Activated T-cell treated with anti-CD3 and anti-CD28 coated beads, Interleukin-2, amount 50 U/mL, for 72 hours (primary cell): ENCODE measurements around the gene MPPED2. TPM values are rescaled to one million over a fixed set of nuclear protein-coding genes. Genes with fewer than 3 reads are reported as not detected.

Experiments used
- ATAC-seq, 2 donors: fragments of 150-1000 bp; cut with Tn5 transposase; replicated peaks in 1 of 2; 2 replicates each; pipeline ENCODE4 v1.10.0; 2021; ENCODE audit warnings: moderate library complexity in 2 of 2, mild to moderate bottlenecking in 1 of 2
- DNase-seq, 2 donors: peaks; one replicate each; pipeline ENCODE4 v3.0.0; 2021 to 2022; ENCODE audit warnings: mixed read lengths in 1 of 2
- H3K27ac Mint-ChIP-seq: one replicate; pipeline ENCODE4 v1.8.0; 2022; ENCODE audit warnings: mild to moderate bottlenecking, moderate library complexity, mixed read lengths
- H3K27me3 Mint-ChIP-seq: one replicate; pipeline ENCODE4 v1.8.0; 2022; ENCODE audit warnings: low read depth, mixed read lengths
- H3K36me3 Mint-ChIP-seq, 2 donors: one replicate each; pipeline ENCODE4 v1.8.0; 2022; ENCODE audit warnings: mixed read lengths in 2 of 2, mild to moderate bottlenecking in 1 of 2; ENCODE audit not compliant: insufficient read depth in 2 of 2
- H3K4me1 Mint-ChIP-seq: one replicate; pipeline ENCODE4 v1.8.0; 2022; ENCODE audit warnings: low read depth, mixed read lengths
- H3K4me3 Mint-ChIP-seq, 2 donors: one replicate each; pipeline ENCODE4 v1.8.0; 2022; ENCODE audit warnings: mild to moderate bottlenecking in 2 of 2, mixed read lengths in 2 of 2, moderate library complexity in 2 of 2
- H3K9me3 Mint-ChIP-seq, 2 donors: one replicate each; pipeline ENCODE4 v1.8.0; 2022; ENCODE audit warnings: mixed read lengths in 2 of 2
- total RNA-seq, 2 donors: library from RNA; stranded (reverse); gene quantifications; one replicate each; pipeline ENCODE4 v1.2.3, GENCODE V29; 2022

The MPPED2 gene
- total RNA-seq, 2 donors from 2014 or later: 0.46 to 1.6 TPM

DNA sequence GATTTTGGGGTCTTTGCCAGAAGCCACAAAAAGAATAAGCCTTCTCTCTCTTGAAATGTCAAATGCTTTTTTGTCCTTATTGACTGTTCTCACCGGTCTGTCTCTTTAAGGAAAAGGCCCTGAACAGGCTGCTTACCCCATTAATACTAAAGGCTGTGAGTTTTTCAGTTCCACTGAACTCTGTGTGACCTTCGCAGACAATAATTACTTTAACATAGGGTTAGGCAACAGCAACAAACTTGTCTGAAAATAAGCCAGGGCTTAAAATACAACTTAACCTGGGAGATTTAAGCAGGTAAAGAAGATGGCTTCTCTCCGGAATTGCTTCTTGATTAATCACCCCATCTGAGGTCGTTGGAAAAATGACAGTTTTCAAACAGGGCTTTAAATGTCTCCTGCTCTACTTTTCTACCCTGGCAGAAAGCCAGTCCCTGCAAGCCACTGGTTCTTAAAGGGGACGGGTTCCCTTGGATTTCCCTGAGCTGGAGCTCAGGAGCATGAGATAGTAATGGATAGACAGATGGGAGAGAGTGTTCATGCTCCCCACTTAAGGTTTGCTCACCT is 193.8 kb downstream of the MPPED2 start:
- Mint-ChIP-seq H3K4me1 (no peaks in the 10 kb centered on the region), H3K27me3 (no peaks in the 10 kb centered on the region), H3K36me3 (no peaks in the 10 kb centered on the region), H3K27ac (no peak overlapping the region), H3K9me3 (no peaks in the 10 kb centered on the region), H3K4me3 (no peak overlapping the region)
- DNase-seq (no peak), ATAC-seq (no peak)

DNA sequence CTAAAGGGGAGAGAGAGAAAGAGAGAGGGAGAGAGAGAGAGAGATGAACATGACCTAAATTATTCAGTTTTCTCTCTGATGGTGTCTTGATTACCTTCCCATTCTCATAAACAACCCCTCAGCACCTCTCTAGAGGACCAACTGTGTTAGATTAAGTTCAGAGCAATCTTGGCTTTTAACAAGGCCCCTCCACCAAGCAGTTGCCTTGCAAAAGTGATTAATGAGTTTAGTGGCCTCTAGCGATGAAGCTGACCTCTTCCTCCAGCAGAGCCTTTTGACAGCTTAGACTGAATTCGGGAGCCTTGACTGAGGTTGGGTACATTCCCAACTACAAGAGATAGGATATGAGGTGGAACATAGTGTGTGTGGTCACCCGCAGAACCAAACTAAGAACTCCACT is 197.2 kb downstream of the MPPED2 start:
- ATAC-seq: no peak
- DNase-seq: no peak
- H3K27ac Mint-ChIP-seq: no peak overlapping the region
- H3K4me3 Mint-ChIP-seq: no peak overlapping the region
- H3K27me3 Mint-ChIP-seq: no peaks in the 10 kb centered on the region
- H3K4me1 Mint-ChIP-seq: no peaks in the 10 kb centered on the region
- H3K36me3 Mint-ChIP-seq: no peaks in the 10 kb centered on the region
- H3K9me3 Mint-ChIP-seq: no peaks in the 10 kb centered on the region

DNA sequence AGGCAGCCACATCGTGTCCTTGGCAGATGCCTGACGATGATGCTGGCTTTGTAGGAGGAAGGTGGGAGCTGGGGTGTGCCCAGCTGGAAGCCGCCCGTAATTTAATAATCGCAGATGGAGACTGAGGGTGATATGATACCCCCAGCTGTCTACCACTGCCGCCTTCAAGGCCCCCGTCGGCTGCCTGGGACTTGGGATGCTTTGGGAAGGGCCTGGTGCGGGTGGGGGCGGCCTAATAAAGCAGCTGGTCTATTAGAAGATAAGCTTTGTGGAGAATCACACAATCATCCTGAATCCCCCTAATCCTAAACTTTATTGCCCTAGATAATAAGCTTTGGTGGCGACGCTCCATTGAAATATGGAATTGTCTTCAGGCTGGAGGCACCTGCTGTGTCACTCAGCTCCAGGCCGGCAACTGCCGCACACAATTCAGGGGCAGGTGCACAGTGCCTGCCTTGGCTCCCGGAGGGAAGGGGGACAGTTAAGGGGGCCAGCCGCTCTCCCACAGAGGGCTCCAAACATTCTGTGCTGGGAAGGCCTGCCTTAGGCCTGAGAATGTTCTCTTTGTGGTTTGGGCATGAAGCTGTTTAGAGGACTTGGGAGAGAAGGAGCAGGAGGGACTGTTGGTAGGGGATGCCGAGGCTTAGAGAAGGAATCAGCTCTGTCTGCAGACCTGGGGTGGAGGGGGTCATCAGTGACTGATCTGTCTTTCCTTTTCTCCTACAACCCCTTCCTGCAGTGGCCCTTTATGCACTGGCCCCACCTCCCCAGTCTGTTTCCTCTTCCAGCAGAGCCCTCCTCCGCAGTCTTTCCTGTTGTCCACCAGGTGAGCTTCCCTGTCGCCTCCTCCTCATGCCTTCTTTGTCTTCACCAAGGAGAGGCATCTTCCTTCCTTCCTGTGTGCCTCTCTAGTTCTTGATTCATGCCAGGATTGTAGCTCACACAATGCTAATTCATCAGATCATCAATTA is 198.0 kb downstream of the MPPED2 start:
- Mint-ChIP-seq H3K27ac (no peak overlapping the region), H3K4me1 (no peaks in the 10 kb centered on the region), H3K4me3 (no peak overlapping the region), H3K9me3 (no peaks in the 10 kb centered on the region), H3K36me3 (no peaks in the 10 kb centered on the region), H3K27me3 (no peaks in the 10 kb centered on the region)
- no peak for DNase-seq
- ATAC-seq: no peak

DNA sequence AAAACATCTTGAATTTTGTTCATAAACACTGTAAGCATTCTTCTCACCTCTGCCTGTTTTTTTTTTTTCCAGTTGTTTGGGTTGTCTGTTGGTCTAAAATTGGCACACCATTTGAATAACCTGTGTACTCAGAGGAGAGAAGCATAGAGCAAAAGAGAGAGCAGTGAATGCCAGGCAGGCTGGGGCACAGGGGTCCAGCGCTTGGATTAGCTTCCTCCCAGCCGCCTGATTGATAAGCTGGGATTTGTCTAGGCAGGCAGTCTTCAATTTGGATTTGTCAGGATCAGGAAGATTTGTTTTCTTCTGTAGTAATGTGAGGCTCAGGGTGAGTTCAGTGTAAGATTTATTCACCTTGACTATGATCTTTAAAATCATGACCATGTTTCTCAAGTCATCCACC is 204.3 kb downstream of the MPPED2 start:
- no peaks in the 10 kb centered on the region for H3K36me3 Mint-ChIP-seq
- no peaks in the 10 kb centered on the region for H3K9me3 Mint-ChIP-seq
- H3K4me1 Mint-ChIP-seq: no peaks in the 10 kb centered on the region
- no peak overlapping the region for H3K4me3 Mint-ChIP-seq
- DNase-seq (no peak), ATAC-seq (no peak)
- peaks cover 5% of the 10 kb centered on the region for H3K27me3 Mint-ChIP-seq
- no peak overlapping the region for H3K27ac Mint-ChIP-seq

DNA sequence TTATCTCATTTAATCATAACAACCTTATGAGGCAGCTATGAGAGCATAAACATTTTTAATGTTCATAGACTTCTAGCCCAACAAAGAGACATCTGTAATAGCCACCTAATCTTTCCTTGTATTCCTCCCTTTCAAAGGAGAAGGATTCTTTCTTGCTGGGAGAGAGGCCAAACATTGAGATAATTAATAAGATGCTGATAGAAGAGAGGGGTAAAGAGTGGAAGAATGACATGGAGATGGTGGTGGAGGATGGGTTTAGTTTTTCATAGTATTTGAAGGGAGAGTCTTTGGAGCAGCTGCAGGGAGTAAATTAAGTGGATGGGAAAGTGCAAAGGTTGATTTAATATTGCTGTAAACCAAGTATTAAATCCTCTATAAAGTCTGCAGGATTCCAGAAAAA is 205.3 kb downstream of the MPPED2 start:
- no peak for DNase-seq
- Mint-ChIP-seq H3K27me3 (peaks cover 5% of the 10 kb centered on the region), H3K4me3 (no peak overlapping the region), H3K4me1 (no peaks in the 10 kb centered on the region), H3K9me3 (no peaks in the 10 kb centered on the region), H3K27ac (no peak overlapping the region), H3K36me3 (no peaks in the 10 kb centered on the region)
- ATAC-seq: no peak

DNA sequence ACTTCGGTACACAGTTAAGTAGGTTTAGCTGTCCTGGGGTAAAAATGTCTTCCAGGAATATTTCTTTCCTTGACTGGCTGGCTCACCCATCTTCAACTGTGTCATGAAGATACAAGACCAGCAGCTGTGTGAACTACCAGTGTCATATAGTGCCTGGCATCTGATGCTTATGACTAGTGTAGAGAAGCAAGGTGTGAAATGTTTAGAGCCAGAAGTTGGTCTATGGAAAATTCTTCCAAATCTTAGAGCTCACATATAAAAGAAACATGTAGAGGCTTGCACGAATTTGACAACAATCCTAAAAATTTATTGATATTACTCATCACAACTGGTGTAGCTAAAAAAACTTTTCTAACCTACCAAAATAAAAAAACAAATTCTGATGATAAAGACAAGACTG is 208.8 kb downstream of the MPPED2 start:
- no peaks in the 10 kb centered on the region for H3K36me3 Mint-ChIP-seq
- no peaks in the 10 kb centered on the region for H3K9me3 Mint-ChIP-seq
- ATAC-seq: no peak
- no peaks in the 10 kb centered on the region for H3K4me1 Mint-ChIP-seq
- H3K27ac Mint-ChIP-seq: no peak overlapping the region
- DNase-seq: no peak
- no peak overlapping the region for H3K4me3 Mint-ChIP-seq
- peaks cover 9% of the 10 kb centered on the region for H3K27me3 Mint-ChIP-seq

DNA sequence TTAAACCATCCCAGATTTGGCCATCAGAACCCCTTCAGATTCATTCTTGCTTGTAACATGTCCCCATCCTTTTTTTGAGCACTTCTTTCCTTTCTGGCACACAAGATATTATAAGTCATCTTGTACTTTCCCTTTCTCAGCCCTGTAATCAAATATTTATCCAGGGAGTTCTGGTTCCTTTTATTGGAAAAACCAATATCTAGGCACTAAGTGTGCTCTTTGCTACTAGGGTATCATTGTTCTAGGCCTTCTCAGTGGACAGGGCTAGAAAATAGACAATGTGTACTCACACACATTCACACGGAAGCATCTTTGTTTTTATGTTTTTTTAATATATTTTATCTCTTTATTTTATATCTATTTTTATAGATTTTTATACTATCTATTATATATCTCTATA is 216.0 kb downstream of the MPPED2 start:
- H3K9me3 Mint-ChIP-seq: peaks cover 0 to 5% of the 10 kb centered on the region in 2 donors
- no peak for DNase-seq

GRCh38 chr11:30368394-30368793 is 217.8 kb downstream of the MPPED2 start:
- no peak for ATAC-seq
- Mint-ChIP-seq H3K4me3 (no peak overlapping the region), H3K9me3 (peaks cover 0 to 5% of the 10 kb centered on the region in 2 donors)

More for the DNA sequence above, 216.0 kb downstream of the MPPED2 start:
- H3K27me3 Mint-ChIP-seq: peaks cover 24% of the 10 kb centered on the region
- no peak overlapping the region for H3K27ac Mint-ChIP-seq
- H3K4me1 Mint-ChIP-seq: no peaks in the 10 kb centered on the region
- H3K36me3 Mint-ChIP-seq: peaks cover 0 to 1% of the 10 kb centered on the region in 2 donors
- no peak overlapping the region for H3K4me3 Mint-ChIP-seq
- no peak for ATAC-seq

DNA sequence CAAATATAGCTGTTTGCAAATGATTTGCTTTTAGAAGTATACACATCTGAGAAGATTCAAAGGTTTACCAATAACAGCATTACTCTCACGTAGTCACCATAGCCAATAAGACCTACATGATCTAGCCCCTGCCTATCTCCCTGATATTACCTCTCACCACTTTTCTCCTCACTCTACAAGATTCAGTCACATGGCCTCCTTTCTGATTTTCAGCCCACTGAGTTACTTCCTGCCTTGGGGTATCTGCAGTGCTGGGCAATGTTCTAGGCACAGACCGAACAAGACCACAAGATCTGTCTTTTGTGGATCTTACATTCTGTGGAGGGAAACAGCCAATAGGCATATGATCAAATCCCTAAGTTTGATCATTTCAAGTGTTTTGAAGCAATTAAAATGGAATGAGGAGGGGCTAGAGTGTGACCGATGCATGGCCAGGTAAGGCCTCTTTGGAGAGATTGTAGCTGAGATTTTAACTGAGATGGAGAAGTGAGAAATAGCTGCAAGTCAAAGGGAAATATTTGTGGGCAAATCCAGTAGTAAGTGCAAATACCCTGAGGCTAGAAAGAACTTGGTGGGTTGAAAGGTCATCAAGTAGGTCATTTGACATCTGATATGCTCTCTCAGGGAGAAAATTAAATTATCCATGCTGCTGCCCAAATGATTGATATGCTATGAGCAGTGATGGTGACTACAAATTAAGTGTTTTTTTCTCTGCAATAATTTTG is 220.2 kb downstream of the MPPED2 start:
- Mint-ChIP-seq H3K27ac (no peak overlapping the region), H3K27me3 (peaks cover 8% of the 10 kb centered on the region), H3K36me3 (peaks cover 0 to 1% of the 10 kb centered on the region in 2 donors), H3K9me3 (peaks cover 0 to 5% of the 10 kb centered on the region in 2 donors), H3K4me3 (no peak overlapping the region), H3K4me1 (no peaks in the 10 kb centered on the region)
- DNase-seq: no peak
- no peak for ATAC-seq

More at GRCh38 chr11:30368394-30368793, 217.8 kb downstream of the MPPED2 start:
- DNase-seq: no peak
- no peaks in the 10 kb centered on the region for H3K4me1 Mint-ChIP-seq
- H3K36me3 Mint-ChIP-seq: peaks cover 0 to 1% of the 10 kb centered on the region in 2 donors
- H3K27ac Mint-ChIP-seq: no peak overlapping the region
- peaks cover 24% of the 10 kb centered on the region for H3K27me3 Mint-ChIP-seq

DNA sequence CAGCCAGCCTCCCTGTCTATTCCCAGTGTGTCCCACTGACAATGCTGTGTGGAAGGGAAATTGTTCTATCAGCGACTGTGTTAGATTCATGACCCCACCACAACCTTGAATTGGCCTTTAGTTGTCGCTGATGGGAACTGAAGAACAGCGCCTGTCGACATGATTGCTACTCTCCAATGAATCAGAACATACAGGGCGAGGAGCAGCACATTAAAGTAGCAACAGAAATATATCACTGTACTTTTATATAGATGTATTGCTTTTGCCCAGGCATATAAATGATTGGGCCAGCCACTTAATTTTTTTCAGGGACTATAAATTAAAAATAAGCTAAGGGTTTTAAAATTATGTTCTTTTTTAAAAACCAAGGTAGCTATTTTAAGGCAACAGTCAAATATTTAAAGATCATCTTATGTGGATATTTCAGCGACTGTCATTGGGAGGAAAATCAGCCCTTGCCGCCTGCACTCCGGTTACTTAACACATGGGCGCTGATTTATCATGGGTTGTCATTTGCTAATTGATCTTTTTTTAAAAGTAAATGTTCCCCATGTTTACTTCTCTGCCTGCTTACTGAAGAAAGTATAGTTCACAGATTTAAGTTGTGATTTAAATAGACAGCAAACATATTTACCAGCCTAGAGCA is 221.2 kb downstream of the MPPED2 start:
- peaks cover 0 to 5% of the 10 kb centered on the region in 2 donors for H3K9me3 Mint-ChIP-seq
- no peak overlapping the region for H3K4me3 Mint-ChIP-seq
- H3K4me1 Mint-ChIP-seq: no peaks in the 10 kb centered on the region
- H3K36me3 Mint-ChIP-seq: peaks cover 0 to 1% of the 10 kb centered on the region in 2 donors
- ATAC-seq: no peak
- no peak overlapping the region for H3K27ac Mint-ChIP-seq
- DNase-seq: no peak
- H3K27me3 Mint-ChIP-seq: peaks cover 8% of the 10 kb centered on the region

GRCh38 chr11:30364139-30364836 is 221.9 kb downstream of the MPPED2 start:
- DNase-seq (no peak), ATAC-seq (no peak)
- Mint-ChIP-seq H3K4me3 (no peak overlapping the region), H3K9me3 (peaks cover 0 to 1% of the 10 kb centered on the region in 2 donors), H3K36me3 (peaks cover 0 to 1% of the 10 kb centered on the region in 2 donors), H3K27ac (no peak overlapping the region), H3K27me3 (peaks cover 3% of the 10 kb centered on the region), H3K4me1 (no peaks in the 10 kb centered on the region)

DNA sequence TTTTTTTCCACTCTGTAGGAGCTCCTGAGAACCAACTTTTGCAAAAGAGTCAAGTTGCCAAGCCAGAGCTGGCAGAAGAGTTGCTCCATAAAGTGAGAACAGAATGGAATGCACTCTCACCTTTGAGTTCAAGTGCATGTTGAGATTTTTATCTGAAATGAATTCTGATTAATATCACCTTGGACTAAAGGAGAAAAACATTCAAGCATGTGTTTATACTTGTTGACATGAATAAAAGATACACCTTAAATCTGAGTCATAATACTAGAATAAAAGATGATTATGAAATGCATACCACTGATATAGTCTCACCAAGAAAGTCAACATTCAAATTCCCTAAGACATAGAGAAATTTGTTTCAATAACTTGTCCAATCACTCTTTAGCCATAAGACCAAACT is 225.4 kb downstream of the MPPED2 start:
- no peak overlapping the region for H3K27ac Mint-ChIP-seq
- H3K36me3 Mint-ChIP-seq: no peaks in the 10 kb centered on the region
- no peaks in the 10 kb centered on the region for H3K9me3 Mint-ChIP-seq
- no peak overlapping the region for H3K4me3 Mint-ChIP-seq
- DNase-seq (no peak), ATAC-seq (no peak)
- no peaks in the 10 kb centered on the region for H3K4me1 Mint-ChIP-seq
- H3K27me3 Mint-ChIP-seq: peaks cover 7% of the 10 kb centered on the region
